ENCODE data around the gene SOX6. TPM values are rescaled to one million over a fixed set of nuclear protein-coding genes. Genes with fewer than 3 reads are reported as not detected.

The SOX6 gene
- total RNA-seq, 2 donors from 2014 or later = 3.1 to 15.5 TPM

GRCh38 chr11:15958910-15959309, 397.4 kb downstream of the SOX6 start:
- intact Hi-C loops (cut with DNase I) = no loop called here
- WGBS = 42% methylated on average over 1 of the region's 1 CpG
- TF ChIP-seq CTCF (IDR thresholded peaks at IDR 0.05) (no peak), POLR2AphosphoS5 (IDR thresholded peaks at IDR 0.05) (no peak), POLR2A (IDR thresholded peaks at IDR 0.05) (no peak)
- H3K4me3 ChIP-seq = no peak overlapping the region
- H3K36me3 ChIP-seq = no peaks in the 10 kb centered on the region
- no peaks in the 10 kb centered on the region for H3K27me3 ChIP-seq (replicated peaks; ENCODE audit: insufficient read depth)
- H3K27ac ChIP-seq = no peak overlapping the region
- no peak for DNase-seq (ENCODE audit: low spot score)
- no peaks in the 10 kb centered on the region for H3K4me1 ChIP-seq (replicated peaks)
- no peaks in the 10 kb centered on the region for H3K9me3 ChIP-seq

- no peak for TF ChIP-seq CTCF (IDR thresholded peaks at IDR 0.05)
- TF ChIP-seq POLR2A (IDR thresholded peaks at IDR 0.05) = no peak
- no peak for TF ChIP-seq POLR2AphosphoS5 (IDR thresholded peaks at IDR 0.05)
- Histone ChIP-seq H3K36me3 (no peaks in the 10 kb centered on the region), H3K27ac (no peak overlapping the region), H3K4me1 (replicated peaks) (no peaks in the 10 kb centered on the region), H3K27me3 (replicated peaks; ENCODE audit: insufficient read depth) (no peaks in the 10 kb centered on the region), H3K9me3 (no peaks in the 10 kb centered on the region), H3K4me3 (no peak overlapping the region)
- WGBS = 97% methylated on average over 2 of the region's 2 CpGs
- intact Hi-C loops (cut with DNase I) = no loop called here
- no peak for DNase-seq (ENCODE audit: low spot score)
These were observed 399.1 kb downstream of the SOX6 start for GRCh38 chr11:15957234-15957633.

GRCh38 chr11:15956302-15956701, 400.0 kb downstream of the SOX6 start:
- DNase-seq (ENCODE audit: low spot score) = no peak
- Histone ChIP-seq H3K27me3 (replicated peaks; ENCODE audit: insufficient read depth) (no peaks in the 10 kb centered on the region), H3K27ac (no peak overlapping the region), H3K9me3 (no peaks in the 10 kb centered on the region), H3K4me3 (no peak overlapping the region), H3K4me1 (replicated peaks) (no peaks in the 10 kb centered on the region), H3K36me3 (no peaks in the 10 kb centered on the region)
- 93% methylated on average over 3 of the region's 3 CpGs for WGBS
- no peak for TF ChIP-seq CTCF (IDR thresholded peaks at IDR 0.05)
- intact Hi-C loops (cut with DNase I) = no loop called here

GRCh38 chr11:15955595-15955994, 400.8 kb downstream of the SOX6 start:
- TF ChIP-seq POLR2AphosphoS5 (IDR thresholded peaks at IDR 0.05) (no peak), CTCF (IDR thresholded peaks at IDR 0.05) (no peak)
- no peaks in the 10 kb centered on the region for H3K36me3 ChIP-seq
- no peak overlapping the region for H3K4me3 ChIP-seq
- no peaks in the 10 kb centered on the region for H3K9me3 ChIP-seq
- 95% methylated on average over 2 of the region's 2 CpGs for WGBS
- no peak for DNase-seq (ENCODE audit: low spot score)
- no peaks in the 10 kb centered on the region for H3K4me1 ChIP-seq (replicated peaks)
- intact Hi-C loops (cut with DNase I) = no loop called here
- H3K27ac ChIP-seq = no peak overlapping the region
- H3K27me3 ChIP-seq (replicated peaks; ENCODE audit: insufficient read depth) = no peaks in the 10 kb centered on the region

GRCh38 chr11:15947681-15948648, 408.4 kb downstream of the SOX6 start:
- no peaks in the 10 kb centered on the region for H3K4me1 ChIP-seq (replicated peaks)
- DNase-seq (ENCODE audit: low spot score) = no peak
- no peak overlapping the region for H3K27ac ChIP-seq
- intact Hi-C loops (cut with DNase I) = no loop called here
- no peak overlapping the region for H3K4me3 ChIP-seq
- 88% methylated on average over 9 of the region's 9 CpGs for WGBS
- H3K36me3 ChIP-seq = no peaks in the 10 kb centered on the region
- no peaks in the 10 kb centered on the region for H3K27me3 ChIP-seq (replicated peaks; ENCODE audit: insufficient read depth)
- TF ChIP-seq CTCF (IDR thresholded peaks at IDR 0.05) = no peak
- peak; percentile 67 for TF ChIP-seq POLR2AphosphoS5 (IDR thresholded peaks at IDR 0.05)
- TF ChIP-seq POLR2A (IDR thresholded peaks at IDR 0.05) = no peak
- no peaks in the 10 kb centered on the region for H3K9me3 ChIP-seq

Data from prostate gland (tissue), 2 donors.